Stomach smooth muscle (tissue), 2 donors: Measurements from ENCODE around the gene ATP6V0C.

Source experiments
- H3K27ac ChIP-seq: one replicate; pipeline ENCODE4 v1.7.0; 2013; ENCODE audit warnings: mild to moderate bottlenecking, low read length, inconsistent platforms
- H3K27me3 ChIP-seq, 2 donors: one replicate each; pipeline ENCODE4 v1.7.0; 2013; ENCODE audit warnings: low read length in 2 of 2; ENCODE audit not compliant: insufficient read depth in 2 of 2, control insufficient read depth in 1 of 2
- H3K36me3 ChIP-seq, 2 donors: one replicate each; pipeline ENCODE4 v1.7.0; 2013; ENCODE audit warnings: low read length in 2 of 2; ENCODE audit not compliant: control insufficient read depth in 2 of 2, insufficient read depth in 2 of 2
- H3K4me1 ChIP-seq: one replicate; pipeline ENCODE4 v1.7.0; 2013; ENCODE audit warnings: low read length; ENCODE audit not compliant: control insufficient read depth, insufficient read depth
- H3K4me3 ChIP-seq, 2 donors: one replicate each; pipeline ENCODE4 v1.7.0; 2013; ENCODE audit warnings: low read length in 2 of 2
- H3K9ac ChIP-seq, 2 donors: one replicate each; pipeline ENCODE4 v1.7.0; 2013; ENCODE audit warnings: low read length in 2 of 2, mild to moderate bottlenecking in 1 of 2
- H3K9me3 ChIP-seq, 2 donors: one replicate each; pipeline ENCODE4 v1.7.0; 2013; ENCODE audit warnings: low read length in 2 of 2; ENCODE audit not compliant: control insufficient read depth in 2 of 2
- donor health status: healthy.
- donor health status: Pancreatic carcinoma.

Gene ATP6V0C

DNA sequence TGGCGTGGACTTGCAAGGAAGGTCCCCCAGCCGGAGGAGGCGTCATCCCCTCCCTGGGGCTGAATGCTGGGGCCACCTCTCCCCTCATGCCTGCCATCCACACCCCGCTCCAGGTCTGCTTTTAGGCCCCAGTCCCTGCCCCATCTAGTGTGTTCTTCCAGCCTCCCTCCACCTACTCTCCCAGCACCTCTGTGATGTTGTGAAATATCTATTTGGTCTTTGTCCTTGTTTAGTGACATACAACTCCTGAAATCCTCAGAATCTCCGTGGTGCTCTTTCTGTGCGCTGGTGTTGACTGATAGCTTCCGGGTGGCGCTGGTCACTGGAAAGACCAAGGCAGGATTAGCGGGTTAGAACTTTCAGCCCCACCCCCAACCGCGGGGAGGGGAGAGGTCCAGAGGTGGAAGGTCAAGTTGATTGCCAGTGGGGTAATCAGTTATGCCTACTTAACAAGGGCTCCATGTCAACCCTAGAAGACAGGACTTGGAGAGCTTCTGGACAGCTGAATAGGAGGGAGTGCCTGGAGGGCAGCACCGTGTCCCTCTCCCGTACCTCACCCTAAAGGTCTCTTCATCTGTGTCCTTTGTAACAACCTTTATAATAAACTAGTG lies 28.7 kb upstream of the ATP6V0C start:
- H3K4me3 ChIP-seq = no peak overlapping the region
- no peak overlapping the region for H3K27ac ChIP-seq
- H3K36me3 ChIP-seq = no peaks in the 10 kb centered on the region
- no peaks in the 10 kb centered on the region for H3K27me3 ChIP-seq
- no peaks in the 10 kb centered on the region for H3K9me3 ChIP-seq
- peak overlapping the region in 1 of 2 donors; percentile 74 for H3K9ac ChIP-seq
- H3K4me1 ChIP-seq = peaks cover 41% of the 10 kb centered on the region

GRCh38 chr16:2485811-2486507 lies 27.8 kb upstream of the ATP6V0C start:
- Histone ChIP-seq H3K4me1 (peaks cover 41% of the 10 kb centered on the region), H3K4me3 (no peak overlapping the region), H3K9me3 (no peaks in the 10 kb centered on the region), H3K27me3 (no peaks in the 10 kb centered on the region), H3K27ac (no peak overlapping the region), H3K9ac (no peak overlapping the region), H3K36me3 (peaks cover 0 to 4% of the 10 kb centered on the region in 2 donors)

DNA sequence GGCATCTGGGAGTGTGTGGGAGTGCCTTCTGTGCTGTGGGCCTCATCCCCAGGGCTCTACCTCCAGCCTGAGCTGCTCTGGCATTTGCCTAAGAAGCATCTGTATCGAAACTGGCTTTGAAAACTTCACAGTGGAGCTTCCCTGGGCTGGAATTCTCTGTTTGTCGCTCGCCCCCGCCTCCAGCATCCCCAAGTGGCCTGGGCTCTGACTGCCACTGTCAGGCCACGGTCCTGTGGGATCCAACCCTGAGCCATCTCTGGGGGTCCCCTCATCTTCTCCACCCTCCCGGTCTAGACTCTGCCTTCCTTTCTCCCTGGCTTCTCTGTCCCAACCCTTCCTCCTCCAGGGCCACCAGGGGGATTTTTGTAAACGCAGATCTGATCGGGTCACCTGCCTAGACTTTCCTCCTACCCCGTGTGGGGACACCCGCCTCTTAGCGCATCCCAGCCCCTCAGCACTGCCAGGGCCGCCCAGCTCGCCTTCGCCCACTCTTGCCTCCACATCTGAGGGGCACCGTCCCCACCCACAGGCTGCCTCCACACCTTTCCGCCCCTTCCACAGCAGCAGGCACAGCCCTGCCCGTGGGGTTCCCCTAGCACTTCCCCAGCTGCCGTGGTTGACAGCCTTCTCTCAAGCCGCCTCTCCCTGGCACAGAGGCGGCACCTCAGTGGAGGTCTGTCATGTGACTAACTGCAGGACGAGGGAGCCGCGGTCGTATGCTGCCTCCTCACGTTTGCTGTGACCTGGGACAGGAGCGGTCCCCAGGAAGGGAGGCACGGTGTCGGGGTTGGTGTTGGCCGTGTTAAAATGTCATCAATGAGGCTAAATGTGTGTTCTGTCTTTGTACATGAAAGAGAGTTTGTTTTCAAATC lies 26.9 kb upstream of the ATP6V0C start:
- Histone ChIP-seq H3K27ac (no peak overlapping the region), H3K4me3 (no peak overlapping the region), H3K4me1 (peaks cover 41% of the 10 kb centered on the region), H3K27me3 (no peaks in the 10 kb centered on the region), H3K36me3 (peaks cover 0 to 4% of the 10 kb centered on the region in 2 donors), H3K9me3 (no peaks in the 10 kb centered on the region), H3K9ac (no peak overlapping the region)

DNA sequence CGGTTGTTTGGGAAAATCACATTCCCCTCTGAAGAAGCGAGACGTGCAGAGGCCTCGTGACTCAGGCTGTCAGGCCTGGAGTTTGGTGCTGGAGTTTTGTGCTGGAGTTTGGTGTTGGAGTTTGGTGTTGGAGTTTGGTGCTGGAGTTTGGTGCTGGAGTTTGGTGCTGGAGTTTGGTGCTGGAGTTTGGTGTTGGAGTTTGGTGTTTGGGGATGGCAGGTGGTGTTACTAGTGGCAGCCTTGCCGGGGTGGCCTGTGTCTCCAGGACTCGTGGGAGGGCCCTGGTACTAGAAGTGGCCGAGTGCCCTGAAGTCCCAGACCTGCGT lies 26.3 kb upstream of the ATP6V0C start:
- H3K9ac ChIP-seq = no peak overlapping the region
- H3K36me3 ChIP-seq = peaks cover 0 to 4% of the 10 kb centered on the region in 2 donors
- H3K4me3 ChIP-seq = no peak overlapping the region
- no peaks in the 10 kb centered on the region for H3K27me3 ChIP-seq
- H3K4me1 ChIP-seq = peaks cover 37% of the 10 kb centered on the region
- H3K9me3 ChIP-seq = no peaks in the 10 kb centered on the region
- no peak overlapping the region for H3K27ac ChIP-seq

- Histone ChIP-seq H3K27ac (no peak overlapping the region), H3K9ac (no peak overlapping the region), H3K9me3 (no peaks in the 10 kb centered on the region), H3K36me3 (peaks cover 0 to 4% of the 10 kb centered on the region in 2 donors), H3K27me3 (no peaks in the 10 kb centered on the region), H3K4me1 (peaks cover 31% of the 10 kb centered on the region), H3K4me3 (no peak overlapping the region)
These were observed 25.7 kb upstream of the ATP6V0C start for GRCh38 chr16:2487903-2488531.

- Histone ChIP-seq H3K27me3 (no peaks in the 10 kb centered on the region), H3K36me3 (peaks cover 0 to 4% of the 10 kb centered on the region in 2 donors), H3K9me3 (no peaks in the 10 kb centered on the region), H3K27ac (no peak overlapping the region), H3K4me3 (no peak overlapping the region), H3K9ac (no peak overlapping the region), H3K4me1 (peaks cover 16% of the 10 kb centered on the region)
These were observed 24.2 kb upstream of the ATP6V0C start for GRCh38 chr16:2489581-2489980.

DNA sequence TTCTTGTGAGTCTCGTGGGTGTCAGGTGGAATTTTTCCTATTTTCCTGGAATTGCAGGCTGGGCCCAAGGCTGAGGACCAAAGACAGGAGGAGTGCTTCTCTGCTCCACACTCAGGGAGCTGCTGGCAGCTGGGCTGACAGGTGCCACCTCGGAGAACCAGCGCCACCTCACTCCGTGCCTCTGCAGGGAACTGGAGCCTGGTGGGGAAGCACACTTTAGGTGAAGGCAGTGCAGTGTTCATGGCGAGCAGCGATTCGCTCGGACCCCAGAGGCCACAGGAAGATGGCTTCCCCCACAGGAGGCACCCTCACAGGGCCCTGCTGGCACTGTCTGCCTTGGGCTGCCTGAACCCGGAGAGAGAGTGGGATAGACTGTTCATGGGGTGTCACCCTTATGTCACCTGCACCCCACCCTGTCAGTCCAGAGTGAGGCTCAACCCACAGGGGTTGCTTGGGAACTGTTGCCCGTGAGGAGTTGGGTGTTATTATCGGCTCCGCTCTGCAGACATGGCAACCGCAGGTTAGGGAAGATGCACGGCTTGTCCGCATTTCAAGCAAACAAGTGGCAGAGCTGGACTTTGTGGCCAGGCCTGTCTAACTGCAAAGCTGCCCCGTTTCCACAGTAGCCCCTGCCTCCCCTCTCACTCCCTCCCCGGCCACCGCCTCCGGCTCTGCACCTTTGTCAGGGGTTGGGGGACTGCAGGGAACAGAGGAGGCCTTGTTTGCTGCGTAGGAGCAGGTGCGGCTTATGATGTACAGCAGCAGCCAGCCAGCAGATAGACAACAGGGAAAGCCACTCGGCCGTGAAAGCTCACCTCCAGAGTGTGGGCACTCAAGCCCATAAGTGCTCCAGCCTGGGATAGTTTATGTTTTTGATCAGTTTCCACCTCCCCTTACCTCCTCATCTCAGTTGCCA lies 23.3 kb upstream of the ATP6V0C start:
- Histone ChIP-seq H3K9me3 (no peaks in the 10 kb centered on the region), H3K4me1 (peaks cover 11% of the 10 kb centered on the region), H3K36me3 (peaks cover 0 to 4% of the 10 kb centered on the region in 2 donors), H3K27ac (no peak overlapping the region), H3K4me3 (no peak overlapping the region), H3K27me3 (no peaks in the 10 kb centered on the region), H3K9ac (no peak overlapping the region)

- H3K9ac ChIP-seq = no peak overlapping the region
- H3K4me3 ChIP-seq = no peak overlapping the region
- H3K4me1 ChIP-seq = peaks cover 5% of the 10 kb centered on the region
- no peaks in the 10 kb centered on the region for H3K9me3 ChIP-seq
- H3K27ac ChIP-seq = no peak overlapping the region
- peaks cover 0 to 18% of the 10 kb centered on the region in 2 donors for H3K36me3 ChIP-seq
- H3K27me3 ChIP-seq = no peaks in the 10 kb centered on the region
These were observed 21.5 kb upstream of the ATP6V0C start for GRCh38 chr16:2492292-2492691.

DNA sequence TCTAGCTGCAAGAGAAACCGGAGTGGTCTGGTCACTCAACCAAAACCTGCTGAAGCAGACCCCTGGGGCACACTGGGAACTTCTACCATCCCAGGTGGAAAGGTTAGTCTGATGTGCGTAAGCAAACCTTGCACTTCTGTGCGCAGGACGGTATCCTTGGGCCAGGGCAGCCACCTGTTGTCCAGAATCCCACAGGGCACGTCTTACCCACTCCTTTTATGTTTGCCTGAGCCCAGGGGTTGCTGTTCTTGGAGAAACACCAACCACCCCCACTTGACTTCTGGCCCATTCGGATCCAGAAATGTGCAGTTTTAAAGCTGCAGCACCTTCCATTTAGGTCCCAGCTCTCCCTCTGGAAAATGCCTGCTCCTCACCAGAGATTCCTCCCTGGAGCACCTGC lies 20.1 kb upstream of the ATP6V0C start:
- H3K27me3 ChIP-seq = no peaks in the 10 kb centered on the region
- no peak overlapping the region for H3K4me3 ChIP-seq
- H3K4me1 ChIP-seq = peaks cover 13% of the 10 kb centered on the region
- peaks cover 0 to 20% of the 10 kb centered on the region in 2 donors for H3K36me3 ChIP-seq
- H3K9me3 ChIP-seq = no peaks in the 10 kb centered on the region
- no peak overlapping the region for H3K27ac ChIP-seq
- H3K9ac ChIP-seq = no peak overlapping the region

DNA sequence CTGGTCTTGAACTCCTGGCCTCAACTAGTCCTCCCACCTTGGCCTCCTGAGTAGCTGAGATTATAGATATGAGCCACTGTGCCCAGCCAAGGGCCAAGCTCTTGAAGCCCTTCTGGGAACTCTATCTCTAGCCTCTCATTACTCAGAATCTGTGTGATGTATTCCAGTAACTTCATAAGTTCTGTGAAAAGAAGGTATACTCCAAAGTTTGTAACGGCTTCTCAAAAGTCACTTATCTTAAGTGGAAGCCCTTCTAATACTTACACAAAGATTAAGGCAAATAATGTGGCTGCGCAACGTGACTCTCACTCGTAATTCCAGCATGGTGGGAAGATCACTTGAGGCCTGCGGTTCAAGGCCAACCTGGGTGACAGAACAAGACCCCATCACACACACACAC lies 19.1 kb upstream of the ATP6V0C start:
- Histone ChIP-seq H3K4me1 (peaks cover 15% of the 10 kb centered on the region), H3K9ac (no peak overlapping the region), H3K27me3 (no peaks in the 10 kb centered on the region), H3K36me3 (peaks cover 0 to 20% of the 10 kb centered on the region in 2 donors), H3K4me3 (no peak overlapping the region), H3K27ac (no peak overlapping the region), H3K9me3 (no peaks in the 10 kb centered on the region)
